Heart right ventricle (tissue), 16 donors: Measurements from ENCODE around the gene AKAP9. TPM values are rescaled to one million over a fixed set of nuclear protein-coding genes. Genes with fewer than 3 reads are reported as not detected.
"Not testable (repeated sequence)": the region's sequence is repeated elsewhere in the genome, so short reads cannot be mapped to it uniquely, and the experiment has no call there.

Experiments used
- ATAC-seq, 8 donors: fragments of 200-7000 bp; cut with Tn5 transposase; one replicate each; pipeline ENCODE4 v1.9.1; 2020; ENCODE audit warnings: mild to moderate bottlenecking in 8 of 8, moderate library complexity in 8 of 8, moderate number of reproducible peaks in 1 of 8
- DNase-seq, 2 donors: peaks; one replicate each; pipeline ENCODE4 v3.0.0-alpha.2; 2020
- H3K27ac ChIP-seq, 10 donors: fragments of 200-600 bp; sonication (generic) in 2 of 10; one replicate each; pipeline versions ENCODE4 v1.5.0 to v1.8.0; 2020 to 2022; ENCODE audit warnings: mild to moderate bottlenecking in 3 of 10
- H3K27me3 ChIP-seq, 7 donors: fragments of 200-600 bp; one replicate each; pipeline ENCODE4 v1.8.0; 2021 to 2022; ENCODE audit warnings: mild to moderate bottlenecking in 2 of 7
- H3K36me3 ChIP-seq, 9 donors: fragments of 200-600 bp; sonication (generic) in 1 of 9; one replicate each; pipeline versions ENCODE4 v1.5.0 to v1.8.0; 2020 to 2022; ENCODE audit warnings: mild to moderate bottlenecking in 2 of 9
- H3K4me1 ChIP-seq, 9 donors: fragments of 200-600 bp; sonication (generic) in 1 of 9; one replicate each; pipeline versions ENCODE4 v1.5.0 to v1.8.0; 2020 to 2022; ENCODE audit warnings: mild to moderate bottlenecking in 4 of 9
- H3K4me3 ChIP-seq, 10 donors: fragments of 200-600 bp; sonication (generic) in 2 of 10; one replicate each; pipeline versions ENCODE4 v1.5.0 to v1.8.0; 2020 to 2022; ENCODE audit warnings: mild to moderate bottlenecking in 7 of 10, moderate library complexity in 2 of 10
- H3K9me3 ChIP-seq, 11 donors: fragments of 200-600 bp in 10 of 11; sonication (generic) in 2 of 11; one replicate each; pipeline versions ENCODE4 v1.5.0 to v1.8.0; 2013 to 2022; ENCODE audit warnings: mild to moderate bottlenecking in 2 of 11, control low read depth in 1 of 11, moderate library complexity in 1 of 11
- WGBS, 2 donors: extraction: QIAGEN DNeasy Blood & Tissue Kit; methylation state at CpG; one replicate each; pipeline ENCODE4 v1.1.7; 2013; ENCODE audit warnings: inconsistent platforms in 1 of 2; 5-methylcytosine and 5-hydroxymethylcytosine counted together
- intact Hi-C, 10 donors: fragments of 100-400 bp; cut with DNase I; formaldehyde crosslinking; loops; one replicate each; pipeline versions ENCODE4 v1.11.1 to v1.14.2; 2022
- polyA plus RNA-seq, 2 donors: library from polyadenylated mRNA; stranded (reverse); fragments of 200-250 nt; gene quantifications; one replicate each; pipeline ENCODE4 v1.2.3, GENCODE V29; 2013
- total RNA-seq, 10 donors: library from RNA; stranded (reverse); fragmentation: NEBNext Ultra II Directional in 3 of 10; extraction: Animal tissue kit (Norgen Biotek cat#: 25700) in 3 of 10; gene quantifications; one replicate each; pipeline versions ENCODE4 v1.2.1 to v1.2.4, GENCODE V29; 2021 to 2023
- TF ChIP-seq, protein P1 (sequence below), 9 donors: fragments of 200-600 bp; sonication (generic) in 2 of 9; IDR thresholded peaks; one replicate each; pipeline versions ENCODE4 v1.5.0 to v1.8.0; 2021 to 2022; ENCODE audit warnings: antibody characterized with exemption in 9 of 9, mild to moderate bottlenecking in 5 of 9, moderate library complexity in 1 of 9
- donor health status: Arrhythmogenic right ventricular cardiomyopathy.
- donor health status: ischemic (EF 13 %, LVEDD 7.1; RV severe dilation, severe dysfunction).
- donor health status: healthy with polysubstance abuse.
- donor health status: DM: no; HTN: yes; CAD: no.
- donor health status: DM: no; HTN: no; CAD: no.
- donor health status: ischemic (EF 25% LVEDD 6.9; RV normal size, moderate dysfunction).
- donor health status: ischemic (EF 25% LVEDD 5.7; RV mildly dilated, moderate dysfunction).
- donor health status: healthy.
- donor health status: DM: yes; HTN: yes; CAD: no.
- donor health status: Ischemic cardiomyopathy.
- donor health status: ischemic (EF 35%, LVEDD 5.7; RV mildly dilated, moderate dysfunction).
- donor health status: nonischemic (EF 11% LVEDD 7.7; RV severe dilation, severe dysfunction).
- donor health status: DM: yes; HTN: yes; CAD: no.
- donor health status: PGD.
- donor health status: ischemic (EF 29% LVEDD 5.4; RV normal size, mild dysfunction).
- donor health status: nonischemic (EF 23%, LVEDD 6.1; RV moderate dilation, normal function).

The AKAP9 gene
- total and polyA plus RNA-seq, 12 donors: 5.9 to 62.3 (median 49.2) TPM

DNA sequence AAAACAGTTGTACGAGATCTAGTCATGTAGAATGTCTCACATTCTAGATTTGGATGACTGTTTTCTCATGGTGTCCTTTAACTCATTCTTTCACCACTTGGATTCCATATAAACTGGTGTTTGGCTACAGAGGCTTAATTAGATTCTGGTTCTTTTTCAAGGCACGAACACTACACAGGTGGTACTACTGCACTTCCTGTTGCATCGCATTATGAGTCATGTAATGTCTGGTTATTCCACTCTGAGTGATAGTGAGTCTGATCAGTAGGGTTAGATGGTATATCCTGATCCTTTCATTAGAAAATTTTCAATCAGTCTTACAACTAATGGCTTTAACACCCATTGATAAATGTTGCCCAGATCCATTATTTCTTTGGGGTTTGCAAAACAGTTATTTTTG is 11.2 kb upstream of the AKAP9 start:
- no peak for ATAC-seq
- intact Hi-C loops: no loop called here
- H3K36me3 ChIP-seq: no peaks in the 10 kb centered on the region
- H3K27ac ChIP-seq: no peak overlapping the region
- H3K27me3 ChIP-seq: peaks cover 0 to 3% (median 0%) of the 10 kb centered on the region in 7 donors
- no peak overlapping the region for H3K4me3 ChIP-seq
- DNase-seq: no peak
- TF ChIP-seq, protein P1, sequence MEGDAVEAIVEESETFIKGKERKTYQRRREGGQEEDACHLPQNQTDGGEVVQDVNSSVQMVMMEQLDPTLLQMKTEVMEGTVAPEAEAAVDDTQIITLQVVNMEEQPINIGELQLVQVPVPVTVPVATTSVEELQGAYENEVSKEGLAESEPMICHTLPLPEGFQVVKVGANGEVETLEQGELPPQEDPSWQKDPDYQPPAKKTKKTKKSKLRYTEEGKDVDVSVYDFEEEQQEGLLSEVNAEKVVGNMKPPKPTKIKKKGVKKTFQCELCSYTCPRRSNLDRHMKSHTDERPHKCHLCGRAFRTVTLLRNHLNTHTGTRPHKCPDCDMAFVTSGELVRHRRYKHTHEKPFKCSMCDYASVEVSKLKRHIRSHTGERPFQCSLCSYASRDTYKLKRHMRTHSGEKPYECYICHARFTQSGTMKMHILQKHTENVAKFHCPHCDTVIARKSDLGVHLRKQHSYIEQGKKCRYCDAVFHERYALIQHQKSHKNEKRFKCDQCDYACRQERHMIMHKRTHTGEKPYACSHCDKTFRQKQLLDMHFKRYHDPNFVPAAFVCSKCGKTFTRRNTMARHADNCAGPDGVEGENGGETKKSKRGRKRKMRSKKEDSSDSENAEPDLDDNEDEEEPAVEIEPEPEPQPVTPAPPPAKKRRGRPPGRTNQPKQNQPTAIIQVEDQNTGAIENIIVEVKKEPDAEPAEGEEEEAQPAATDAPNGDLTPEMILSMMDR (IDR thresholded peaks at IDR 0.05): no peak
- WGBS, 2 donors: 77 to 89% methylated on average over 3 of the region's 3 CpGs
- H3K4me1 ChIP-seq: no peaks in the 10 kb centered on the region
- no peaks in the 10 kb centered on the region for H3K9me3 ChIP-seq

DNA sequence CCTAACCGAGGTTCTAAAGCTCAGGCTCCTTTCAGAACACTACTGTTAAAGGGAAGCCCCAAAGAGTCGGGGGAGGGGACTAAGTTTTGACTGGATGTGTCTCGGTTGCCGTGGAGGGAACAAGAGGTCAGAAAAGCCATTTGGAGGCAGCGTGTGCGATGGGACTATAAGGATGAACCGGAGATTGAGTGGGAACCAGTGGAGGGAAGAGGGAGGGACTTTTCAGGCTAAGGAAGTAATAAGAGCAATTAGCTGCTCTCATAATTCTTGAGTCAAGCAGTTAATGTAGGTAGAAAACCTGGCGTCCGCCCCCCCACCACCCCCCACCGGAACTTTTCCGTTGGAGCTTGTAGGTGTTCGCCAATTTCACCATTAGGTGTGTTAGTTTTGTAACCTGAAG is 491 bp upstream of the AKAP9 start:
- DNase-seq (peak in 1 of 2 donors; percentile 45), ATAC-seq (peak; percentile 31 to 50 (median 38))
- peaks cover 0 to 35% (median 23%) of the 10 kb centered on the region in 9 donors for H3K4me1 ChIP-seq
- no peaks in the 10 kb centered on the region for H3K9me3 ChIP-seq
- 0 to 1% methylated on average over 12 of the region's 12 CpGs for WGBS, 2 donors
- H3K27ac ChIP-seq: peak overlapping the region; percentile 85 to 98 (median 93)
- intact Hi-C loops: loop anchor here in 3 of 10 donors (2.0 to 10.0 kb wide), 3 partner anchors 58 to 115 kb away; partner anchors contain the start of gene MTERF1 (in 2 of the 3)
- TF ChIP-seq, protein P1 (IDR thresholded peaks at IDR 0.05): no peak
- peak overlapping the region; percentile 57 to 94 (median 79) for H3K4me3 ChIP-seq
- no peaks in the 10 kb centered on the region for H3K27me3 ChIP-seq
- no peaks in the 10 kb centered on the region for H3K36me3 ChIP-seq

DNA sequence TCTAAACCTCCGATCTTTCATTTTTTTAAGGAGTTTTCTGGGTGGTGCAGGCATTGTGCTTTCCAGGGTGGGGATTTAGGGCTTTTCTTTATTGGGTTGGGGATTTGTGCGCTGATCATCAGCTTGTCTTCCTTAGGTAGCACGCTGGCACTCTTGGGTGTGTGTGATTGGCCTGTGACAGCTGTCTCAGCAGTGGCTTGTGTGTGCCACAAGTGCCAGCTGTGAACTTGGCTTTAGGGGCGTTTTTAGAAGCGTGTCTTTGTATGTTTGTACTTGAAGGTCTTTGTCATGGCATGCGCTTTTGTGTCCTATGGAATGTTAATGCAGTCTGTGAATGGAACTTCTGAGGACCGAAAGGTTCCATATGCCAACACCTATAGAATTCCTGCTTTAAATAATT is 788 bp downstream of the AKAP9 start:
- H3K9me3 ChIP-seq: no peaks in the 10 kb centered on the region
- intact Hi-C loops: loop anchor here in 3 of 10 donors (2.0 to 10.0 kb wide), 3 partner anchors 59 to 113 kb away; partner anchors contain the start of gene MTERF1 (in 2 of the 3)
- 3 to 4% methylated on average over 7 of the region's 7 CpGs for WGBS, 2 donors
- H3K27ac ChIP-seq: peak overlapping the region; percentile 85 to 98 (median 93)
- DNase-seq (peak; percentile 48 to 50), ATAC-seq (peak; percentile 29 to 83 (median 68))
- H3K36me3 ChIP-seq: peaks cover 0 to 2% (median 0%) of the 10 kb centered on the region in 9 donors
- no peaks in the 10 kb centered on the region for H3K27me3 ChIP-seq
- H3K4me3 ChIP-seq: peak overlapping the region; percentile 57 to 94 (median 79)
- peaks cover 0 to 47% (median 24%) of the 10 kb centered on the region in 9 donors for H3K4me1 ChIP-seq
- TF ChIP-seq, protein P1 (IDR thresholded peaks at IDR 0.05): no peak

DNA sequence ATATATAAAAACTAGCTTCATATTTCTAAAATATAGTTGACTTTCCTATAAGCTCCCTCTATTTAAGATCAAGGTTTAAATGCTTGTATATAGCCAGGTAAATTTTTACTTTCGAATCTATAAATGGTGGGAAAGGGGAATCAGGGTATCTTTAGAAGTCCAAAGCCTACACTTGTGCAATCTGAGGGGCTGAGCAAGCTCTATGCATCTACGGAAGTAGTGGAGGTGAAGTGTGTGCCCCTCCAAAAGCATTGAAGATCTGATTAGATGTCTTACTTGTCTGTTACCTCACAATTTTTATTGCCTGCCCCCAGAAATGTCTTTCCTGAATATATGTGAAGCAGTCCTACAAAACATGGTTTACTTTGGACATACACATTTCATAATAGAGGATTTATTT is 1.6 kb downstream of the AKAP9 start:
- DNase-seq (no peak), ATAC-seq (no peak)
- Histone ChIP-seq H3K9me3 (no peaks in the 10 kb centered on the region), H3K27me3 (no peaks in the 10 kb centered on the region), H3K36me3 (peaks cover 0 to 5% (median 0%) of the 10 kb centered on the region in 9 donors), H3K27ac (peak overlapping the region in 3 of 10 donors; percentile 93 to 98 (median 98)), H3K4me3 (peak overlapping the region in 8 of 10 donors; percentile 68 to 94 (median 80)), H3K4me1 (peaks cover 0 to 48% (median 24%) of the 10 kb centered on the region in 9 donors)
- WGBS, 2 donors: 38 to 58% methylated on average over 2 of the region's 2 CpGs
- intact Hi-C loops: loop anchor here in 2 of 10 donors (5.0 to 10.0 kb wide), 2 partner anchors 60 to 112 kb away; partner anchors contain the start of gene MTERF1 (in 1 of the 2)
- TF ChIP-seq, protein P1 (IDR thresholded peaks at IDR 0.05): no peak

DNA sequence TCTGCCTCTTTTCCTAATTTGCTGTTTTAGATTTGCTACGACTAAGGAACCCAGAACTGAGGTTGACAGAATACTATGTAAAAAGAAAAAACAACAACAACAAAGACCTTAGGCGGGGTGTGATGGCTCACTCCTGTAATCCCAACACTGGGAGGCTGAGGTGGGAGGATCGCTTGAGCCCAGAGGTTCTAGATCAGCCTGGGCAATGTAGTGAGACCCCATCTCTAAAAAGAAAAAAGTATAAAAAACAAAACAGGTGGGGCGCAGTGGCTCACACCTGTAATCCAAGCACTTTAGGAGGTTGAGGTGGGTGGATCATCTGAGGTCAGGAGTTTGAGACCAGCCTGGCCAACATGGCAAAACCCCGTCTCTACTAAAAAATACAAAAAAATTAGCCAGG is 4.3 kb downstream of the AKAP9 start:
- 94 to 95% methylated on average over 5 of the region's 5 CpGs for WGBS, 2 donors
- H3K27ac ChIP-seq, ATAC-seq: not testable (repeated sequence)

More for the DNA sequence above, 4.3 kb downstream of the AKAP9 start:
- not testable (repeated sequence) for H3K27me3 ChIP-seq, H3K36me3 ChIP-seq, H3K9me3 ChIP-seq, H3K4me3 ChIP-seq, DNase-seq
- intact Hi-C loops: loop anchor here in 2 of 10 donors (5.0 to 10.0 kb wide), 2 partner anchors 63 to 110 kb away; partner anchors contain the start of gene MTERF1 (in 1 of the 2)
- peaks cover 0 to 50% (median 32%) of the 10 kb centered on the region in 9 donors for H3K4me1 ChIP-seq
